Liver (tissue), 9 donors: ENCODE data around the gene SLC18A2. TPM values are rescaled to one million over a fixed set of nuclear protein-coding genes. Genes with fewer than 3 reads are reported as not detected.

Source experiments
- DNase-seq: peaks from one replicate; pipeline ENCODE4 v3.0.0-alpha.2; 2017; ENCODE audit warnings: low spot score
- H3K27ac ChIP-seq, 2 donors: one replicate each; pipeline ENCODE4 v1.7.0; 2013; ENCODE audit warnings: inconsistent platforms in 2 of 2, low read length in 2 of 2, control low read depth in 1 of 2, low read depth in 1 of 2, mild to moderate bottlenecking in 1 of 2
- H3K27me3 ChIP-seq, 4 donors: one replicate each; pipeline versions ENCODE4 v1.6.1 to v1.7.0; 2013; ENCODE audit warnings: low read length in 3 of 4, inconsistent platforms in 1 of 4, mild to moderate bottlenecking in 1 of 4, moderate library complexity in 1 of 4; ENCODE audit not compliant: control insufficient read depth in 4 of 4, insufficient read depth in 4 of 4
- H3K36me3 ChIP-seq, 4 donors: one replicate each; pipeline versions ENCODE4 v1.6.1 to v1.7.0; 2013; ENCODE audit warnings: low read length in 3 of 4, mild to moderate bottlenecking in 3 of 4, low read depth in 1 of 4, moderate library complexity in 1 of 4; ENCODE audit not compliant: control insufficient read depth in 4 of 4, insufficient read depth in 3 of 4
- H3K4me1 ChIP-seq, 4 donors: one replicate each; pipeline versions ENCODE4 v1.6.1 to v1.7.0; 2013; ENCODE audit warnings: low read length in 3 of 4, mild to moderate bottlenecking in 3 of 4, moderate library complexity in 1 of 4; ENCODE audit not compliant: control insufficient read depth in 4 of 4, insufficient read depth in 4 of 4
- H3K4me3 ChIP-seq, 3 donors: one replicate each; pipeline versions ENCODE4 v1.6.1 to v1.7.0; 2013; ENCODE audit warnings: low read length in 3 of 3, control low read depth in 1 of 3, low read depth in 1 of 3, mild to moderate bottlenecking in 1 of 3
- H3K9ac ChIP-seq, 2 donors: one replicate each; pipeline ENCODE4 v1.7.0; 2013; ENCODE audit warnings: low read length in 2 of 2, mild to moderate bottlenecking in 2 of 2, moderate library complexity in 2 of 2, control low read depth in 1 of 2, low read depth in 1 of 2
- H3K9me3 ChIP-seq, 4 donors: one replicate each; pipeline versions ENCODE4 v1.6.1 to v1.7.0; 2013; ENCODE audit warnings: low read length in 3 of 4; ENCODE audit not compliant: control insufficient read depth in 4 of 4
- EGR1 ChIP-seq, 2 donors: IDR thresholded peaks; 2 replicates each; pipeline ENCODE4 v1.6.1; 2016 to 2018; ENCODE audit warnings: antibody characterized with exemption in 2 of 2, low read depth in 2 of 2
- FOXA1 ChIP-seq: IDR thresholded peaks from 2 replicates; pipeline ENCODE4 v1.6.1; 2016; ENCODE audit warnings: antibody characterized with exemption
- FOXA2 ChIP-seq: IDR thresholded peaks from 2 replicates; pipeline ENCODE4 v1.6.1; 2016; ENCODE audit warnings: antibody characterized with exemption
- HNF4A ChIP-seq, 2 donors: conservative IDR thresholded peaks; 2 replicates each; pipeline ENCODE4 v1.6.1; 2016; ENCODE audit warnings: antibody characterized with exemption in 2 of 2, mild to moderate bottlenecking in 2 of 2
- HNF4G ChIP-seq: IDR thresholded peaks from 2 replicates; pipeline ENCODE4 v1.6.1; 2016; ENCODE audit warnings: antibody characterized with exemption
- JUND ChIP-seq, 2 donors: IDR thresholded peaks; 2 replicates each; pipeline ENCODE4 v1.6.1; 2016; ENCODE audit warnings: antibody characterized with exemption in 2 of 2
- NR2F2 ChIP-seq: IDR thresholded peaks from 2 replicates; pipeline ENCODE4 v1.6.1; 2016; ENCODE audit warnings: antibody characterized with exemption
- RAD21 ChIP-seq, 2 donors: IDR thresholded peaks; 2 replicates each; pipeline ENCODE4 v1.6.1; 2016; ENCODE audit warnings: antibody characterized with exemption in 2 of 2, mild to moderate bottlenecking in 2 of 2
- RXRA ChIP-seq, 2 donors: IDR thresholded peaks; 2 replicates each; pipeline ENCODE4 v1.6.1; 2017 to 2018; ENCODE audit warnings: antibody characterized with exemption in 2 of 2, mild to moderate bottlenecking in 1 of 2
- SP1 ChIP-seq: IDR thresholded peaks from 2 replicates; pipeline ENCODE4 v1.6.1; 2018; ENCODE audit warnings: antibody characterized with exemption, mild to moderate bottlenecking
- TAF1 ChIP-seq: conservative IDR thresholded peaks from 2 replicates; pipeline ENCODE4 v1.6.1; 2016; ENCODE audit warnings: antibody characterized with exemption, mild to moderate bottlenecking
- YY1 ChIP-seq: IDR thresholded peaks from 2 replicates; pipeline ENCODE4 v1.6.1; 2016; ENCODE audit warnings: antibody characterized with exemption, mild to moderate bottlenecking
- WGBS: extraction: QIAGEN DNeasy Blood & Tissue Kit; methylation state at CpG from one replicate; pipeline ENCODE4 v1.1.7; 2013; 5-methylcytosine and 5-hydroxymethylcytosine counted together
- polyA plus RNA-seq, 2 donors: library from polyadenylated mRNA; stranded (reverse) in 1 of 2; unstranded in 1 of 2; fragments of 200-250 nt in 1 of 2; fragments of >200 nt in 1 of 2; fragmentation: Nextera tagmentation in 1 of 2; extraction: Ambion mirVana in 1 of 2; gene quantifications; one replicate each; pipeline versions ENCODE4 v1.2.1 to v1.2.3, GENCODE V29; 2013 to 2015
- total RNA-seq, 2 donors: library from RNA; depleted of rRNA; stranded (reverse); fragments of >200 nt; gene quantifications; one replicate each; pipeline ENCODE4 v1.2.3, GENCODE V29; 2014
- TF ChIP-seq, protein P1 (sequence below): IDR thresholded peaks from 2 replicates; pipeline ENCODE4 v1.6.1; 2016; ENCODE audit warnings: antibody characterized with exemption, mild to moderate bottlenecking
- TF ChIP-seq, protein P2 (sequence below): IDR thresholded peaks from 2 replicates; pipeline ENCODE4 v1.6.1; 2016; ENCODE audit warnings: antibody characterized with exemption
- TF ChIP-seq, protein P3 (sequence below): fragments of 150-350 bp; IDR thresholded peaks from 2 replicates; pipeline ENCODE4 v1.5.1; 2017; ENCODE audit warnings: improper control_type of control experiment, low read depth, low read length; ENCODE audit not compliant: missing input control
- TF ChIP-seq, protein P4 (sequence below): IDR thresholded peaks from 2 replicates; pipeline ENCODE4 v1.6.1; 2016; ENCODE audit warnings: antibody characterized with exemption
- TF ChIP-seq, protein P5 (sequence below): IDR thresholded peaks from 2 replicates; pipeline ENCODE4 v1.6.1; 2016; ENCODE audit warnings: antibody characterized with exemption
- donor health status: healthy.
- donor health status: healthy.
- donor health status: healthy.
- donor health status: healthy.
- donor health status: healthy.

The SLC18A2 gene
- total and polyA plus RNA-seq, 4 donors: 0.92 to 3.7 (median 1.4) TPM

DNA sequence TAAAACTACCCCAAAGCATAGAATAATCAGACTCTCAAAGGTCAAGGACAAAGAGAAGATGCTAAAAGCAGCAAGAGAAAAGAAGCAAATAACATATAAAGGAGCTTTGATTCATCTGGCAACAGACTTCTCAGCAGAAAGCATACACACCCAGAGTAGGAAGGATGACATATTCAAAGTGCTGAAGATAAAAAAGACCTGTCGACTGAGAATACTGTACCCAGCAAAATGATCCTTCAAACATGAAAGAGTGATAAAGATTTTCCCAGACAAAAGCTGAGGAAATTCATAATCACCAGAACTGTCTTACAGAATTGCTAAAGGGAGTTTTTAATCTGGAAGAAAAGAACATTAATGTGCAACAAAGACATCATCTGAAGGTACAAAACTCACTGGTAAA is 28.7 kb upstream of the SLC18A2 start:
- H3K27ac ChIP-seq: no peak overlapping the region
- no peak for DNase-seq
- no peak overlapping the region for H3K4me3 ChIP-seq
- no peak overlapping the region for H3K9ac ChIP-seq
- H3K36me3 ChIP-seq: no peaks in the 10 kb centered on the region
- H3K9me3 ChIP-seq: peaks cover 0 to 5% (median 4%) of the 10 kb centered on the region in 4 donors
- WGBS: 86% methylated on average over 1 of the region's 1 CpG
- H3K4me1 ChIP-seq: peaks cover 5 to 10% (median 7%) of the 10 kb centered on the region in 4 donors
- peaks cover 0 to 4% (median 2%) of the 10 kb centered on the region in 4 donors for H3K27me3 ChIP-seq
- TF ChIP-seq RAD21 (IDR thresholded peaks at IDR 0.05): no peak

DNA sequence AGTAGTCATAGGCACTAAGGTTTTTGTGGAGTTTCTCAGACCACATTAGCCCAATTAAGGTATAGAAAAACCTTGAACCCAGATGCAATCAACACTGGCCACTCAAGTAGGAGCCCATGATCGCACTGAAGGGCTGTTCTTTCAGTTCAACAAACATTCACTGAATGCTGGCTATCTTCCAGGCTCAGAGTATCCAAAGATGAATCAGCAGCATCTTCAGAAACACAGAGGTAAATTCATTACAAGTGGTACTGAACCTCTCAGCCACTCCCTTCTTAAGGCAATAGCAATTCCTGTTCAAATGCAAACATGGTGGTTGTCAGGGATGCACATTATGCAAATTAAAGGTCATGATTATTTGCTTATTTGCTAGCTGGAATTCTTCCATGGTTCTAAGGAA is 26.5 kb upstream of the SLC18A2 start:
- H3K27ac ChIP-seq: no peak overlapping the region
- DNase-seq: no peak
- TF ChIP-seq, protein P1, sequence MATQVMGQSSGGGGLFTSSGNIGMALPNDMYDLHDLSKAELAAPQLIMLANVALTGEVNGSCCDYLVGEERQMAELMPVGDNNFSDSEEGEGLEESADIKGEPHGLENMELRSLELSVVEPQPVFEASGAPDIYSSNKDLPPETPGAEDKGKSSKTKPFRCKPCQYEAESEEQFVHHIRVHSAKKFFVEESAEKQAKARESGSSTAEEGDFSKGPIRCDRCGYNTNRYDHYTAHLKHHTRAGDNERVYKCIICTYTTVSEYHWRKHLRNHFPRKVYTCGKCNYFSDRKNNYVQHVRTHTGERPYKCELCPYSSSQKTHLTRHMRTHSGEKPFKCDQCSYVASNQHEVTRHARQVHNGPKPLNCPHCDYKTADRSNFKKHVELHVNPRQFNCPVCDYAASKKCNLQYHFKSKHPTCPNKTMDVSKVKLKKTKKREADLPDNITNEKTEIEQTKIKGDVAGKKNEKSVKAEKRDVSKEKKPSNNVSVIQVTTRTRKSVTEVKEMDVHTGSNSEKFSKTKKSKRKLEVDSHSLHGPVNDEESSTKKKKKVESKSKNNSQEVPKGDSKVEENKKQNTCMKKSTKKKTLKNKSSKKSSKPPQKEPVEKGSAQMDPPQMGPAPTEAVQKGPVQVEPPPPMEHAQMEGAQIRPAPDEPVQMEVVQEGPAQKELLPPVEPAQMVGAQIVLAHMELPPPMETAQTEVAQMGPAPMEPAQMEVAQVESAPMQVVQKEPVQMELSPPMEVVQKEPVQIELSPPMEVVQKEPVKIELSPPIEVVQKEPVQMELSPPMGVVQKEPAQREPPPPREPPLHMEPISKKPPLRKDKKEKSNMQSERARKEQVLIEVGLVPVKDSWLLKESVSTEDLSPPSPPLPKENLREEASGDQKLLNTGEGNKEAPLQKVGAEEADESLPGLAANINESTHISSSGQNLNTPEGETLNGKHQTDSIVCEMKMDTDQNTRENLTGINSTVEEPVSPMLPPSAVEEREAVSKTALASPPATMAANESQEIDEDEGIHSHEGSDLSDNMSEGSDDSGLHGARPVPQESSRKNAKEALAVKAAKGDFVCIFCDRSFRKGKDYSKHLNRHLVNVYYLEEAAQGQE: no peak
- TF ChIP-seq, protein P2, sequence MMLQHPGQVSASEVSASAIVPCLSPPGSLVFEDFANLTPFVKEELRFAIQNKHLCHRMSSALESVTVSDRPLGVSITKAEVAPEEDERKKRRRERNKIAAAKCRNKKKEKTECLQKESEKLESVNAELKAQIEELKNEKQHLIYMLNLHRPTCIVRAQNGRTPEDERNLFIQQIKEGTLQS: no peak
- TF ChIP-seq, protein P3, sequence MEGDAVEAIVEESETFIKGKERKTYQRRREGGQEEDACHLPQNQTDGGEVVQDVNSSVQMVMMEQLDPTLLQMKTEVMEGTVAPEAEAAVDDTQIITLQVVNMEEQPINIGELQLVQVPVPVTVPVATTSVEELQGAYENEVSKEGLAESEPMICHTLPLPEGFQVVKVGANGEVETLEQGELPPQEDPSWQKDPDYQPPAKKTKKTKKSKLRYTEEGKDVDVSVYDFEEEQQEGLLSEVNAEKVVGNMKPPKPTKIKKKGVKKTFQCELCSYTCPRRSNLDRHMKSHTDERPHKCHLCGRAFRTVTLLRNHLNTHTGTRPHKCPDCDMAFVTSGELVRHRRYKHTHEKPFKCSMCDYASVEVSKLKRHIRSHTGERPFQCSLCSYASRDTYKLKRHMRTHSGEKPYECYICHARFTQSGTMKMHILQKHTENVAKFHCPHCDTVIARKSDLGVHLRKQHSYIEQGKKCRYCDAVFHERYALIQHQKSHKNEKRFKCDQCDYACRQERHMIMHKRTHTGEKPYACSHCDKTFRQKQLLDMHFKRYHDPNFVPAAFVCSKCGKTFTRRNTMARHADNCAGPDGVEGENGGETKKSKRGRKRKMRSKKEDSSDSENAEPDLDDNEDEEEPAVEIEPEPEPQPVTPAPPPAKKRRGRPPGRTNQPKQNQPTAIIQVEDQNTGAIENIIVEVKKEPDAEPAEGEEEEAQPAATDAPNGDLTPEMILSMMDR: no peak
- TF ChIP-seq YY1 (no peak), HNF4A (conservative IDR thresholded peaks at IDR 0.05) (no peak), EGR1 (IDR thresholded peaks at IDR 0.05; ENCODE audit: low read depth in 2 of 2) (no peak), RAD21 (IDR thresholded peaks at IDR 0.05) (no peak), HNF4G (no peak), SP1 (no peak), TAF1 (no peak), RXRA (IDR thresholded peaks at IDR 0.05) (no peak), NR2F2 (no peak), FOXA2 (no peak), JUND (IDR thresholded peaks at IDR 0.05) (no peak), FOXA1 (no peak)
- TF ChIP-seq, protein P4, sequence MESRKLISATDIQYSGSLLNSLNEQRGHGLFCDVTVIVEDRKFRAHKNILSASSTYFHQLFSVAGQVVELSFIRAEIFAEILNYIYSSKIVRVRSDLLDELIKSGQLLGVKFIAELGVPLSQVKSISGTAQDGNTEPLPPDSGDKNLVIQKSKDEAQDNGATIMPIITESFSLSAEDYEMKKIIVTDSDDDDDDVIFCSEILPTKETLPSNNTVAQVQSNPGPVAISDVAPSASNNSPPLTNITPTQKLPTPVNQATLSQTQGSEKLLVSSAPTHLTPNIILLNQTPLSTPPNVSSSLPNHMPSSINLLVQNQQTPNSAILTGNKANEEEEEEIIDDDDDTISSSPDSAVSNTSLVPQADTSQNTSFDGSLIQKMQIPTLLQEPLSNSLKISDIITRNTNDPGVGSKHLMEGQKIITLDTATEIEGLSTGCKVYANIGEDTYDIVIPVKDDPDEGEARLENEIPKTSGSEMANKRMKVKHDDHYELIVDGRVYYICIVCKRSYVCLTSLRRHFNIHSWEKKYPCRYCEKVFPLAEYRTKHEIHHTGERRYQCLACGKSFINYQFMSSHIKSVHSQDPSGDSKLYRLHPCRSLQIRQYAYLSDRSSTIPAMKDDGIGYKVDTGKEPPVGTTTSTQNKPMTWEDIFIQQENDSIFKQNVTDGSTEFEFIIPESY: no peak
- TF ChIP-seq, protein P5, sequence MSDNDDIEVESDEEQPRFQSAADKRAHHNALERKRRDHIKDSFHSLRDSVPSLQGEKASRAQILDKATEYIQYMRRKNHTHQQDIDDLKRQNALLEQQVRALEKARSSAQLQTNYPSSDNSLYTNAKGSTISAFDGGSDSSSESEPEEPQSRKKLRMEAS: no peak
- WGBS: 80% methylated on average over 1 of the region's 1 CpG
- peaks cover 0 to 4% (median 2%) of the 10 kb centered on the region in 4 donors for H3K27me3 ChIP-seq
- H3K36me3 ChIP-seq: no peaks in the 10 kb centered on the region
- H3K9ac ChIP-seq: no peak overlapping the region
- peaks cover 6 to 13% (median 9%) of the 10 kb centered on the region in 4 donors for H3K4me1 ChIP-seq
- H3K9me3 ChIP-seq: peaks cover 0 to 5% (median 4%) of the 10 kb centered on the region in 4 donors
- no peak overlapping the region for H3K4me3 ChIP-seq
